Natural killer cell (primary cell): ENCODE data around the gene ILRUN. TPM values are rescaled to one million over a fixed set of nuclear protein-coding genes. Genes with fewer than 3 reads are reported as not detected.

Source experiments
- ATAC-seq, 3 donors: fragments of 150-1000 bp in 2 of 3; fragments of 200-7000 bp in 1 of 3; cut with Tn5 transposase; 1 replicate in 1 of 3; 2 replicates in 2 of 3; pipeline ENCODE4 v1.10.0; 2021; ENCODE audit warnings: mild to moderate bottlenecking in 2 of 3, moderate library complexity in 2 of 3
- DNase-seq, 2 donors: peaks; one replicate each; pipeline versions ENCODE4 v3.0.0 to v3.0.0-alpha.2; 2013 to 2021; ENCODE audit warnings: mixed read lengths in 1 of 2
- H3K27ac ChIP-seq: one replicate; pipeline ENCODE4 v1.5.1; 2013; ENCODE audit warnings: mild to moderate bottlenecking, low read length
- H3K27me3 ChIP-seq: one replicate; pipeline ENCODE4 v1.6.1; 2013; ENCODE audit warnings: low read length; ENCODE audit not compliant: control insufficient read depth, insufficient read depth
- H3K36me3 ChIP-seq: one replicate; pipeline ENCODE4 v1.6.1; 2013; ENCODE audit warnings: low read length; ENCODE audit not compliant: control insufficient read depth, insufficient read depth
- H3K4me1 ChIP-seq: one replicate; pipeline ENCODE4 v1.6.1; 2013; ENCODE audit warnings: low read length; ENCODE audit not compliant: control insufficient read depth, insufficient read depth
- H3K4me3 ChIP-seq: one replicate; pipeline ENCODE4 v1.5.1; 2013; ENCODE audit warnings: low read length
- H3K9me3 ChIP-seq: one replicate; pipeline ENCODE4 v1.6.1; 2013; ENCODE audit warnings: low read length; ENCODE audit not compliant: control insufficient read depth, insufficient read depth
- H3K27ac Mint-ChIP-seq, 2 donors: one replicate each; pipeline ENCODE4 v1.8.0; 2022; ENCODE audit warnings: mild to moderate bottlenecking in 2 of 2, mixed read lengths in 2 of 2, moderate library complexity in 1 of 2
- H3K27me3 Mint-ChIP-seq, 2 donors: one replicate each; pipeline ENCODE4 v1.8.0; 2022; ENCODE audit warnings: low read depth in 2 of 2, mixed read lengths in 2 of 2
- H3K36me3 Mint-ChIP-seq: one replicate; pipeline ENCODE4 v1.8.0; 2022; ENCODE audit warnings: mixed read lengths
- H3K4me1 Mint-ChIP-seq, 2 donors: one replicate each; pipeline ENCODE4 v1.8.0; 2022; ENCODE audit warnings: mixed read lengths in 2 of 2
- H3K4me3 Mint-ChIP-seq: one replicate; pipeline ENCODE4 v1.8.0; 2022; ENCODE audit warnings: mild to moderate bottlenecking, moderate library complexity, mixed read lengths
- H3K9me3 Mint-ChIP-seq, 2 donors: one replicate each; pipeline ENCODE4 v1.8.0; 2022; ENCODE audit warnings: mixed read lengths in 2 of 2
- CTCF ChIP-seq: fragments of 200-600 bp; IDR thresholded peaks from one replicate; pipeline ENCODE4 v1.8.0; 2022; ENCODE audit warnings: antibody characterized with exemption
- WGBS: methylation state at CpG from one replicate; pipeline ENCODE4 v1.1.7; 2013; ENCODE audit warnings: missing lambda C conversion rate; ENCODE audit not compliant: insufficient coverage; 5-methylcytosine and 5-hydroxymethylcytosine counted together
- intact Hi-C: fragments of 100-400 bp; cut with micrococcal nuclease; formaldehyde crosslinking; loops from one replicate; pipeline ENCODE4 v1.14.2; 2022
- total RNA-seq, 4 donors: library from RNA; stranded (reverse); fragments of 120-200 nt in 1 of 4; gene quantifications; one replicate each; pipeline versions ENCODE4 v1.2.3 to v1.2.4, GENCODE V29; 2013 to 2022

Gene ILRUN
- total RNA-seq, 3 donors from 2014 or later (not counting 1 experiment from before 2014, with no cell fraction given): 91.2 to 101 (median 92.3) TPM

- 96% methylated on average over 2 of the region's 3 CpGs for WGBS
- Mint-ChIP-seq H3K9me3 (no peaks in the 10 kb centered on the region), H3K27ac (no peak overlapping the region), H3K4me3 (no peak overlapping the region), H3K4me1 (no peaks in the 10 kb centered on the region), H3K36me3 (no peaks in the 10 kb centered on the region), H3K27me3 (peaks cover 0 to 2% of the 10 kb centered on the region in 2 donors)
- DNase-seq (no peak), ATAC-seq (no peak)
- no peak for TF ChIP-seq CTCF
- H3K27me3 ChIP-seq: no peaks in the 10 kb centered on the region
- intact Hi-C loops: no loop called here
- no peaks in the 10 kb centered on the region for H3K4me1 ChIP-seq
- H3K9me3 ChIP-seq: no peaks in the 10 kb centered on the region
- H3K36me3 ChIP-seq: no peaks in the 10 kb centered on the region
- no peak overlapping the region for H3K4me3 ChIP-seq
- H3K27ac ChIP-seq: no peak overlapping the region
Observed at GRCh38 chr6:34705241-34705640, 8.7 kb upstream of the ILRUN start.

- intact Hi-C loops: no loop called here
- peaks cover 8 to 12% of the 10 kb centered on the region in 2 donors for H3K4me1 Mint-ChIP-seq
- no peaks in the 10 kb centered on the region for H3K36me3 ChIP-seq
Observed at GRCh38 chr6:34701199-34701598, 4.6 kb upstream of the ILRUN start.

GRCh38 chr6:34697904-34698559 lies 1.5 kb upstream of the ILRUN start:
- no peak for DNase-seq
- H3K27me3 ChIP-seq: no peaks in the 10 kb centered on the region
- peaks cover 31 to 43% of the 10 kb centered on the region in 2 donors for H3K4me1 Mint-ChIP-seq
- H3K36me3 Mint-ChIP-seq: no peaks in the 10 kb centered on the region
- peak overlapping the region; percentile 99 for H3K4me3 Mint-ChIP-seq
- H3K9me3 ChIP-seq: no peaks in the 10 kb centered on the region
- intact Hi-C loops: loop anchor here (1.0 to 10.0 kb wide), 4 partner anchors 41 to 191 kb away; partner anchors contain the start of genes ANKS1A, BLTP3A, SNRPC and TAF11
- no peak overlapping the region for H3K4me3 ChIP-seq
- ATAC-seq: no peak
- H3K27ac Mint-ChIP-seq: peak overlapping the region; percentile 96 to 99
- no peak for TF ChIP-seq CTCF
- WGBS: 94% methylated on average over 5 of the region's 5 CpGs
- H3K36me3 ChIP-seq: no peaks in the 10 kb centered on the region
- no peaks in the 10 kb centered on the region for H3K9me3 Mint-ChIP-seq
- peaks cover 26% of the 10 kb centered on the region for H3K4me1 ChIP-seq
- H3K27ac ChIP-seq: no peak overlapping the region
- peaks cover 0 to 2% of the 10 kb centered on the region in 2 donors for H3K27me3 Mint-ChIP-seq

More at GRCh38 chr6:34701199-34701598, 4.6 kb upstream of the ILRUN start:
- Mint-ChIP-seq H3K9me3 (no peaks in the 10 kb centered on the region), H3K4me3 (no peak overlapping the region), H3K27ac (no peak overlapping the region), H3K36me3 (no peaks in the 10 kb centered on the region), H3K27me3 (peaks cover 0 to 2% of the 10 kb centered on the region in 2 donors)
- no peaks in the 10 kb centered on the region for H3K27me3 ChIP-seq
- no peak for ATAC-seq
- no peaks in the 10 kb centered on the region for H3K9me3 ChIP-seq
- no peak for TF ChIP-seq CTCF
- no peak overlapping the region for H3K27ac ChIP-seq
- 94% methylated on average over 9 of the region's 9 CpGs for WGBS
- H3K4me3 ChIP-seq: no peak overlapping the region
- H3K4me1 ChIP-seq: peaks cover 4% of the 10 kb centered on the region
- no peak for DNase-seq

GRCh38 chr6:34697544-34697836 lies 923 bp upstream of the ILRUN start:
- H3K27me3 ChIP-seq: no peaks in the 10 kb centered on the region
- no peaks in the 10 kb centered on the region for H3K36me3 ChIP-seq
- H3K4me1 Mint-ChIP-seq: peaks cover 31 to 44% of the 10 kb centered on the region in 2 donors
- H3K9me3 Mint-ChIP-seq: no peaks in the 10 kb centered on the region
- peaks cover 0 to 2% of the 10 kb centered on the region in 2 donors for H3K27me3 Mint-ChIP-seq
- DNase-seq (no peak), ATAC-seq (no peak)
- H3K36me3 Mint-ChIP-seq: no peaks in the 10 kb centered on the region
- H3K4me3 Mint-ChIP-seq: peak overlapping the region; percentile 99
- H3K27ac Mint-ChIP-seq: peak overlapping the region; percentile 96 to 99
- H3K4me1 ChIP-seq: peaks cover 26% of the 10 kb centered on the region
- no peak for TF ChIP-seq CTCF
- peak overlapping the region; percentile 72 for H3K4me3 ChIP-seq
- WGBS: 46% methylated on average over 5 of the region's 5 CpGs
- intact Hi-C loops: loop anchor here (1.0 to 10.0 kb wide), 4 partner anchors 41 to 191 kb away; partner anchors contain the start of genes ANKS1A, BLTP3A, SNRPC and TAF11
- H3K9me3 ChIP-seq: no peaks in the 10 kb centered on the region
- H3K27ac ChIP-seq: peak overlapping the region; percentile 83
